Breast epithelium (tissue), 4 donors: ENCODE results near the gene ERFL. TPM values are rescaled to one million over a fixed set of nuclear protein-coding genes. Genes with fewer than 3 reads are reported as not detected.

Source experiments
- DNase-seq, 2 donors: peaks; one replicate each; pipeline ENCODE4 v3.0.0-alpha.2; 2019; ENCODE audit warnings: low spot score in 2 of 2
- H3K27ac ChIP-seq, 2 donors: fragments of 200-600 bp; sonication (generic) in 1 of 2; one replicate each; pipeline ENCODE4 v1.5.1; 2016 to 2019; ENCODE audit warnings: mild to moderate bottlenecking in 1 of 2
- H3K27me3 ChIP-seq, 2 donors: fragments of 200-600 bp; sonication (generic) in 1 of 2; one replicate each; pipeline versions ENCODE4 v1.5.1 to v1.6.0; 2017 to 2019; ENCODE audit warnings: control low read depth in 1 of 2, mild to moderate bottlenecking in 1 of 2
- H3K36me3 ChIP-seq: fragments of 200-600 bp; one replicate; pipeline ENCODE4 v1.5.1; 2019
- H3K4me1 ChIP-seq, 2 donors: fragments of 200-600 bp; sonication (generic); one replicate each; pipeline ENCODE4 v1.5.1; 2016 to 2019; ENCODE audit warnings: control low read depth in 1 of 2
- H3K4me3 ChIP-seq, 3 donors: fragments of 200-600 bp; sonication (generic); 1 replicate in 2 of 3; 2 replicates in 1 of 3; pipeline ENCODE4 v1.5.1; 2016 to 2019; ENCODE audit warnings: mild to moderate bottlenecking in 3 of 3, moderate library complexity in 2 of 3
- H3K9me3 ChIP-seq, 2 donors: fragments of 200-600 bp; sonication (generic) in 1 of 2; one replicate each; pipeline ENCODE4 v1.5.1; 2016 to 2019; ENCODE audit warnings: control low read depth in 1 of 2
- CTCF ChIP-seq, 3 donors: fragments of 450-650 bp; IDR thresholded peaks; one replicate each; pipeline ENCODE4 v1.5.1; 2016 to 2017; ENCODE audit warnings: antibody characterized with exemption in 3 of 3, mild to moderate bottlenecking in 3 of 3, moderate library complexity in 3 of 3
- POLR2A ChIP-seq: fragments of 450-650 bp; IDR thresholded peaks from one replicate; pipeline ENCODE4 v1.6.1; 2016; ENCODE audit warnings: antibody characterized with exemption, mild to moderate bottlenecking, moderate library complexity
- POLR2AphosphoS5 ChIP-seq, 3 donors: sonication (generic); formaldehyde crosslinking; IDR thresholded peaks; one replicate each; pipeline ENCODE4 v1.6.1; 2017; ENCODE audit warnings: antibody characterized with exemption in 3 of 3
- intact Hi-C: fragments of 100-400 bp; cut with DNase I; formaldehyde crosslinking; loops from one replicate; pipeline ENCODE4 v1.15.1; 2023; ENCODE audit warnings: low total_unique reads
- total RNA-seq, 3 donors: library from RNA; depleted of rRNA; stranded (reverse); fragments of >200 nt; gene quantifications; one replicate each; pipeline ENCODE4 v1.1.0, GENCODE V29; 2016

The ERFL gene
- total RNA-seq, 3 donors from 2014 or later = 0.15 TPM; not detected in 2

GRCh38 chr19:41932259-41932719 lies 4.0 kb upstream of the ERFL start:
- H3K27me3 ChIP-seq = peaks cover 2 to 76% of the 10 kb centered on the region in 2 donors

GRCh38 chr19:41930926-41931592 lies 2.8 kb upstream of the ERFL start:
- Histone ChIP-seq H3K9me3 (no peaks in the 10 kb centered on the region), H3K27ac (no peak overlapping the region), H3K27me3 (peaks cover 6 to 73% of the 10 kb centered on the region in 2 donors), H3K36me3 (no peaks in the 10 kb centered on the region), H3K4me1 (peaks cover 0 to 7% of the 10 kb centered on the region in 2 donors), H3K4me3 (no peak overlapping the region)
- TF ChIP-seq POLR2A (no peak), POLR2AphosphoS5 (IDR thresholded peaks at IDR 0.05) (no peak), CTCF (IDR thresholded peaks at IDR 0.05) (no peak)
- DNase-seq = no peak
- intact Hi-C loops = no loop called here

More at GRCh38 chr19:41932259-41932719, 4.0 kb upstream of the ERFL start:
- H3K4me3 ChIP-seq = no peak overlapping the region
- no peak overlapping the region for H3K27ac ChIP-seq
- no peaks in the 10 kb centered on the region for H3K9me3 ChIP-seq
- H3K36me3 ChIP-seq = no peaks in the 10 kb centered on the region
- peaks cover 0 to 7% of the 10 kb centered on the region in 2 donors for H3K4me1 ChIP-seq
- intact Hi-C loops = no loop called here
- TF ChIP-seq POLR2A (no peak), POLR2AphosphoS5 (IDR thresholded peaks at IDR 0.05) (no peak), CTCF (IDR thresholded peaks at IDR 0.05) (no peak)
- DNase-seq = no peak

GRCh38 chr19:41930322-41930722 lies 2.1 kb upstream of the ERFL start:
- intact Hi-C loops = no loop called here
- Histone ChIP-seq H3K27me3 (peaks cover 3 to 73% of the 10 kb centered on the region in 2 donors), H3K4me1 (peaks cover 0 to 7% of the 10 kb centered on the region in 2 donors), H3K36me3 (no peaks in the 10 kb centered on the region), H3K4me3 (no peak overlapping the region), H3K9me3 (no peaks in the 10 kb centered on the region), H3K27ac (no peak overlapping the region)
- no peak for DNase-seq
- TF ChIP-seq CTCF (IDR thresholded peaks at IDR 0.05) (no peak), POLR2AphosphoS5 (IDR thresholded peaks at IDR 0.05) (no peak)

GRCh38 chr19:41929536-41930071 lies 1.4 kb upstream of the ERFL start:
- peaks cover 3 to 75% of the 10 kb centered on the region in 2 donors for H3K27me3 ChIP-seq

More at GRCh38 chr19:41929536-41930071, 1.4 kb upstream of the ERFL start:
- no peak for TF ChIP-seq POLR2A
- no peak for TF ChIP-seq CTCF (IDR thresholded peaks at IDR 0.05)
- no peak for TF ChIP-seq POLR2AphosphoS5 (IDR thresholded peaks at IDR 0.05)
- H3K9me3 ChIP-seq = no peaks in the 10 kb centered on the region
- H3K4me3 ChIP-seq = no peak overlapping the region
- no peaks in the 10 kb centered on the region for H3K36me3 ChIP-seq
- H3K27ac ChIP-seq = no peak overlapping the region
- intact Hi-C loops = loop anchor here (1.0 to 5.0 kb wide), 3 partner anchors 37 to 447 kb away; no protein-coding TSS in a partner anchor
- no peak for DNase-seq
- H3K4me1 ChIP-seq = peaks cover 0 to 7% of the 10 kb centered on the region in 2 donors
